GM18502 (cell line): ENCODE data around the gene PRRC2B.
A peak's percentile ranks its signal among the peaks of the same experiment; 100 is the strongest.

ENCODE experiments used
- ATAC-seq: cut with Tn5 transposase; IDR thresholded peaks from one replicate; pipeline ENCODE4 v1.9.1; 2021; ENCODE audit warnings: mild to moderate bottlenecking; ENCODE audit not compliant: unreplicated experiment, poor library complexity

PRRC2B gene

DNA sequence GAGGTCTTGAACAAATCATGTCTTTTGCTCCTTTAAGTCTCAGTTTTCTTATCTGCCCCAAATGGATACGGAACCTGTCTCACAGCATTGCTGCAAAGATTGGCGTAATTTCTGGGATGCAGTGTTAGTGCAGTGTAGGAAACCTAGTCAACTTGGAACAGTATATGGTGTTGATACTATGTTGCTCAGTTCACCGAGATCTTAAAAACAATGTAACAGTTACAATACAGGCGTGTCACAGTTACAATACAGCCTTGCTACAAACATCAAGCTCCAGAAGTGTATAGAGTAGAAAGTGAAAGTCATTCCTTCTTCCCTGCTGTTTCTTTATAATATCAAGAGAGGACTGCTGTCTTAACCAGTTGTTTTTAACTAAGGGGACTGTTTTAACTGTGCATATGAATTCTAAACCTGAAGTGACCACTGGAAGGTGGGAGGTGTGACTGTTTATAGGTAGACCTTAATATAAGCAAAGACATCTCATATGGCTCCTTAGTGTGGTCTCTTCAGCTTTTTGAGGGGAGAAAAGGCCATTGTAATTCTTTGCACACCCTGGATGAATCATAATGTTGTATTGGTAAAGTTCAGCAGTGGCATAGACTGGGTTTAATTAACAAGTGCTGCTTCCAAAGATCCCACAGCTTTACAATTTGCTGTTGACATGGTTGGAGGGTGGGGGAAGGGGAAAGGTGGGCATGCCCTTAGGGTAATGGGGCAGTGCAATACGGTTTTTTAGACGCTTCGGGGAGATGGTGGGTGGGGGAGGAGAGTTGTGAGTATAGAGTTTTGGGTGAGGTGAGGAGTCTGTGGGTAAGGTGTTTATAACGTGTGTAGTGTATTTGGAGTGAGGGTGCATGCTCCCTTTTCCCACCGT is 12.9 kb downstream of the PRRC2B start:
- ATAC-seq: no peak

DNA sequence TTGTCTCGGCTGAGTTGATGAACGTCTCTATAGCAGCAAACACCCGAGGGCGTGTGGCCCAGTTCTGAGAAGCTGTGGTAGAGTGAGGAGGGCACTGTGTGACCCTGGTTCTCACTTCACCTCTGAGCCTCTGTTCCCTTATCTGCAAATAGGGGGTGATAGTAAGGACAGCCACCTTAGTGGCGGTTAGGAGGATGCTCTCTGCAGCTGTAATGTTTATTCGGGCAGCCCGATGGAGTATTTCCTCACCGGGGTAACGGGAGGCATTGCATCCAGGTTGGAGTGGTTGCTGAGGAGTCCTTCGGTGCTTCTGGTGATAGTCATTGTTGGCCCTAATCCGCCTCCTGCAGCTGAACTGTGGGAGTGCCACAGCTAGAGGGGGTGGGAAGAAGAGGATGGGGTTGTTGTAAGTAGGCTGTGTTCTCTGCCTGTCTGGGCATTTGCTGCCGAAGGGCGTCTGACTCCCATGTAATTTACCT is 13.9 kb downstream of the PRRC2B start:
- ATAC-seq: no peak

DNA sequence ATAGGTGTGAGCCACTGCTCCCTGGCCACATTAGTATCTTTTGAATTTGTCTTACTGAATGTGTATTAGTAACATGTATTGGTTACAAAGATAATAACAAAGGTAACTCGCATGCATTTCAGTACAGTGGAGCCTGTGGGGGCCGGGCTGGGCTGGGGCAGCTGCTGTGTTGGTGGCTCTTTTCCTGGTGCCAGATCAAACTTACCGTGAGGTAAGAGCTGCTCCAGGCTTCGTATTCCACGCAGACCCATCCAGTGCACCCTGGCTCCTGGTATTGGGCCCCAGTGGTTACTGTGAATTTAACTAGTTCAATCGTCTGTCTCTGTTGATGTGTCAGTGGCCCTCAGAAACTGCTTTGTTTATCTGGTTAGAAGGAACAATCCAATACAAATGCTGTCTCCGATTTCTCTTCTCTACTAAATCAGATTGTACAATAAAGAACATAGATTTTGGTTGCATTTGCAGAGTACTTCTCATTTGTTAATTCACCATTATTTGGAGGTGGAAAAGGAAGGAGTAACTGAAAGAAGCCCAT is 15.6 kb downstream of the PRRC2B start:
- no peak for ATAC-seq

DNA sequence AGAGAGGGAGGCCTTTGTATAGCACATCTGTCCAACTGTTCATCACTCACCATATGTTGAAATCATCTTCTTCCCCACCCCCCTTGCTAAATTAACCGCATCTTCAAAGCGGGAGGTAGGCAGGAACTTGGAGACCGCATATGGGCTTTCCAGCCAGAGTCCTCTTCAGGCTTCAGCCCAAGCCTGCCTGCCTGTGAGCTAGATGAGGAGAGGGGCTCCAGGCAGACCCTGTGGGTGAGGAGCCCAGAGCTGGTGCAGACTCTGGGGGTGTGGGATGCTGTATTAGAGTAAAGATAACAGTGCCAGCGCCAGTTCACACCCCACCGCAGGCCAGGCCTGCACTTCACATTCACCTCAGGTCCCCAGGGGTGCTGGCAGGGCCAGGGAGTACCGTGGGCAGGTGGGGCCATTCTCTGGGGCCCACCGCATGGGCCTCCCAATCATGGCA is 16.2 kb downstream of the PRRC2B start:
- ATAC-seq: no peak

DNA sequence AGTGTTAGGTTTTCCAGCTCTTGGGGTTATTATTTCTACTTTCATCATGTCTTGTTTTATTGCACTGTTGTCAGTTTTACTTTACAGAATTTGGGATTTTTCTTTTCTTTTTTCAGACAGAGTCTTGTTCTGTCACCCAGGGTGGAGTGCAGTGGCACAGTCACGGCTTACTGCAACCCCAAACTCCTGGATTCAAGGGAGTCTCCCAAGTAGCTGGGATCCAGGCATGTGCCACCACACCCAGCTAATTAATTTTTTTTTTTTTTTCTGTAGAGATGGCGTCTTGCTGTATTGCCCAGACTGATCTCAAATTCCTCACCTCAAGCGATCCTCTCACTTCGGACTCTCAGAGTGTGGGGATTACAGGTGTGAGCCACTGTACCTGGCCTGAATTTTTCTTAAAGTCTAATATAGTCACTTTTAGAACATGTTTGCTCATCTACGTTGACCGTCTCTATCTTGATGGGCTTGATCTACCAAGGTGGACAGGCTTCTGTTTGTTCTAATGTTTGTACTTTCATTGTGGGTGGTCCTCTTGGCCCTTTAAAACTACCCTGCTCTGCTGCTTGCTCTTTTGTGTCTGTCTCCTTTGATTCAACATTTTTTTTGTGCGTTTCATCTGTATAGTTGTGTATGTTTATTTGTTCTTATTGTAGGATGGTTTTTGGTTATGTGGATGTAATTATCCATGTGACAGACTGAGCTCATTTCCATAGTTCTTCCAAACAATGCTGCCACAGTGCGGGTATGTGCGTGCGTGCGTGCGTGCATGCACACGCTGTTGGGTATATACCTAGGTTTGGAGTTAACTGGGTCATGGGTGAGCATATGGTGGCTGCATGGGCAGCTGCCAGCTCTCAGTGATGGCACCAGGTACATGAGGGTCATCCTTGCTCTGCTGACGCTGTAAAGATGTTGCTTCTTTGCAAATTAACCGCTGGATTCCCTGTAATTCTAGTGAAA is 18.1 kb downstream of the PRRC2B start:
- no peak for ATAC-seq

DNA sequence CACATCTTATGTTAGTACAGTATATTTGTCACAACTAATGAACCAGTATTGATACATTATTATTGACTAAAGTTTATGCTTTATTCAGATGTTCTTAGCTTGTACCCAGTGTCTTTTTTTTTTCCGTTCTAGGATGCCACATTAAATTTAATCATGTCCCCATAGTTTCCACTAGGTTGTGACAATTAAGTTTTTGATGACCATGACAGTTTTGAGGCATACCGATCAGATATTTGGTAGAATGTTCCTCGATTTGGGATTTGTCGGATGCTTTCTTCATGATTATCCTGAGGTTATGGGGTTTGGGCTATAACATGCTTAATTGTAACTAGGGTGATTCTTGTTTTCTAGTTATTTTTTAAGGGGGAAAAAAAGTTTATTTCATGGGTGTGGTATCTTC is 22.6 kb downstream of the PRRC2B start:
- ATAC-seq: no peak

DNA sequence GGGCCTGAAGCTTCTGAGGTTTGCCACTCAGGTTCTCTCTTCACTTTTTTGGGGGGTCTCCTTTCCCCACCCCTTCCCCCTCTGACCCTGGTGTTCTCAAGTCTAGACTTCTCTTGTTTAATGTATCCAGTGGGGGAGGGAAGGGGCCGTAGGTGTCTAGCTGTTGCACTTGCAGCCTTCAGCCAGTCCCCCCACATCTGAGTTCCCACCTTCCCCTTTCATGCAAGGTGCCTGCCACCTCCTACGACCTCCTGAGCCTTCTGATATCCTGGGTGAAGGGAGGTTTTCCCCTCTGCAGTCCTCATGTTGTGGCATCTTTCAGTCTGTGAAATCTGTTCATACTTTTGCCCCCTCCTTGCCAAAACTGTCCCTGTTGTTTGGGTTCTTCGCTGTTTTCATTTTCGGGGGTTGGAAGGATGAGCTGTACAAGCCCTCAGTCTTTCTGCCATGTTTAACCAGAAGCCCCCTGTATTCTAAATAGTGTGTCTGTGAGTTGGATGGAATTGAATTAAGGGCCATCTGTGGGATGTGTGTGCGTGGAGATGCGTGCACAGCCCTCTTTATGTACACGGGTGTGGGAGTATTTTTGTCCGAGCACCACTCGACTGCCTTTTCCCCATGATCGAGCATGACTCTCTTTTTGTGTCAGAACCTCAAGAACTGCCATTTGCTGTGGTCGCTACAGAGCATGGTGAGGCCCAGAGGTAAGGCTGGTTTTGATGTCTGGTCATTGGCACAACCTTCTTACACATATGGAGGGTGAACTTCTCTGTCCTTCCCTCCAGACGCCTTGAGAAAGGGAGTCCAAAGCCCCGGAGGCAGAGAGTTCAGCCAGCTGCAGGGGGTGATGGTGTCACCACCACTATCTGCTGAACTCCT is 23.6 kb downstream of the PRRC2B start:
- no peak for ATAC-seq

DNA sequence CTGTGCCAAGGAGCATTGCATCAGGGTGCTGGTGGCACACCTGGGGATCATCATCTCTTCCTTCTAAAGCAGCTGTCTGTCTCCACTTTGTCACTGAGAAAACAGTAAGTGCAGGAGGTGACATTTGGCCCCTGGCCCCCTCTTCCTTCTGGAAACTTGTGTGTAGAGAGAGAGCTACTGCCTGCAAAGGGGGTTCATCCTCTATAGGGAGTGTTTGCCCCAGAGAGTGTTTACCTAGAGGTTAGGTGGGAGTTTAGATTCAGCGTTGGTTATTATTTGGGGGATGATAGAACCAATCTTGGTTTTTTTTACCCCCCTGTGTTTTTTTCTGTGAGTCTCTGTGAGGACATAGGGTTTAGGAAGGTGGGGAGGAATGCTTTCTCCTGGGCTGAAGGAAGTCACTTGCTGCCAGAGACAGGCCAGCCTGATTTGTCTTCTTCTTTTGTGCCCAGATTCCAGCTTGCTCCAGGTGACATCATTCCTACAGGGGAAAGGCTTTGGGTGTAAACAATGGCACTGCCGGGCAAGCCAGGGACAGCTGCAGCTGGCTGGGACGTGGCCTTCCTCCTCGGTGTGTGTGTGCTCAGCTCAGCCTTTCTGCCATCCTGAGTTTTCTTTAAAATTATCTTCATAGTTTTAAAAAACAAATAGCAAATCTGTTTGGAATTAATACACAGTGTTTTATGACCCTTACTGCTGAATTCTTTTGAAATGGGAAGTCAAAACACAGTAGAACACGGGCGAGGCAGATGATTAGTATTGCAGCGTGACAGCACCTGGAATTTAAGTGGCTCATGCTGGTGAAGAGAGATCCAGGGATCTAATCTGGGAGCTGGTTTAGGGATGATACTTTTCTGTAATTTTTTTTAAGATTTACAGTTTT is 24.5 kb downstream of the PRRC2B start:
- no peak for ATAC-seq

DNA sequence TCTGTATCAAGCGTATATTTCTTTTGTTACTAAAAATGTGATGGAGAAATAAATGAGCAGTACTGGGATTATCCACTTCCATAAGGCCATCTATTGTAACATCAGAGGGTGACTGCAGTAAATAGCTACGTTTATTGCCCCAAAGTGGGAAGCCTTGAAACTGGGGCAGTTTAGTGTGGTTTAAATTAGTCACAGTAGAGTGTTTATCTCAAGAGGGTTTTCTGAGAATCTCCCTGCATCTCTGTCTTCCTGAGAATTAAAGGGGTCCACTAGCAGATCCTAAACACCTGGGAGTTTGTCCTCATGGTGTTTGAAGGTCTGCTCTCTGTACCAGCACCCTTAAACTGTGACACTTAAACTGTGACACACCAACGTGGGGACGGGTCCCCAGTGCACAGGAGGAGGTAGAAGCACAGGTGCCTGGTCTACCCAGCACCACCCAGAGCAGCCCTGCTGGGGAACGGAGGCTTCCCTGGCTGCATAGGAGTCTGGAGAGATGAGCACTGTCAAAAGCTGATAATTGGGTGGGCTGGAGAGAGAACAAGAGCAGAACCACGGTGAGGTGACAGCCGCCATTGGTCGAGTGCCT is 25.2 kb downstream of the PRRC2B start:
- ATAC-seq: no peak

DNA sequence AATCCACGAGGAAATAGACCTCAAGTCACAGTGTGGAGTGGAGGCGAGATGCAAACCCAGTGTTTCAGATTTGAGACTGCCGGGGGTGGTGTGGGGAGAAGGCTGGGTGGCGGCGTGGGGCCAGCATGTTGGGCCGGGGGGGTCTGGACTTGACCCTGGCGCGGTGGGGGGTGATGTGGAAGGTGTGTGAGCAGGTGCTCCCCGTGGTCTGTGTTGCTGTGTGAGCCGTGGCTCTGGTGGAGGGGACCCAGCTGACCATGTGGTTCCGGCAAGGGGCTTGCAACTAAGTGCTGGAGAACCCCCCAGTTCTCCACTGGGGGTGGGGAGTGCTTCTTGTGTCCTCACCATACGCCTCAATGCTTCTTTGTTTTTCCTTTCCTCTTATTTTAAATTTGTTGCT is 25.8 kb downstream of the PRRC2B start:
- no peak for ATAC-seq

DNA sequence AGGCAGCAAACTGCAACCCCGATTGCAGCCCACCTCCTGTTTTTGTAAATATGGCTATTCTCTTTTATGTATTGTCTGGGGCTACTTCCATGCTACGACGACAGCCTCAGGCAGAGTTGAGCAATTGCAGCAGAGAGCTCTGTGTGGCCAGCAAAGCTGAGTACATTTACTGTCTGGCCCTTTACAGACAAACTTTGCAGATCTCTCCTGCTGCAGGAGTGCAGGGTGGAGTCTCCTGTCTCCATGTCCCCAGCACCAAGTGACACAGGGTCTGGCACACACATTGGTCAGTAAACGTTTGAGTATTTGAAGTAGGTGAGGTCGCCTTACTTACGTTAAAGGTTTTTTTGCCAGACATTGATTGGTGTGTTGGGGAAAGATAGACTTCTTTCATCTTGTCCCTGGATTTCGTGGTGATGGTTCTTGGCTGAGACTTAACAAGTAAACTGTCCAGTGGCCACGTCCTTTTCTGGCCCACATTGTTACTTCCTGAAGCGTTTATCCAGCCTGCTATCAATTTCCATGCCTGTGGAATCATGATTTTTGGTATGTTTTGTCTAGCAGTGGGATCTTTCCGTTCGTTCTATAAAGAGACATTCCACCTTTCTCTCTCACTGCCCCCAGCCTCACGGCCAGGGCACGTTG is 27.2 kb downstream of the PRRC2B start:
- no peak for ATAC-seq

DNA sequence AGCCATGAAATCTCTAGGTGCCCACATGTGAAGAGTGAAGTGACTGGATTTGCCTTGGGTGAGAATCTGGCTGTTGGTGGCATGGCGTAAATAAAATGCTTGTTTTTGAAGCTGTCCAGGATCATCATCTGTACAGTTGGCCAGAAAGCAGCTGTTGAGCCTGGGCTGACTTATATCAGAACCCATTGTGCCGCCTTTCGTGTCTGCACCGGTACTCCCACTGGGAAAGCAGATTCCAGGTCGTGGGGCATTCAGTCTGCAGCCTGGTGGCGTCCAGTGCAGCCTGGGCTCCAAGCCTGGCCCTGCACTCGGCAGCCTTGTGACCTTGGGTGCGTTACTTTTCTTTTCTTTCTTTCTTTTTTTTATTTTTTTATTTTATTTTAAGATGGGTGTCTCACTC is 27.8 kb downstream of the PRRC2B start:
- ATAC-seq: no peak

DNA sequence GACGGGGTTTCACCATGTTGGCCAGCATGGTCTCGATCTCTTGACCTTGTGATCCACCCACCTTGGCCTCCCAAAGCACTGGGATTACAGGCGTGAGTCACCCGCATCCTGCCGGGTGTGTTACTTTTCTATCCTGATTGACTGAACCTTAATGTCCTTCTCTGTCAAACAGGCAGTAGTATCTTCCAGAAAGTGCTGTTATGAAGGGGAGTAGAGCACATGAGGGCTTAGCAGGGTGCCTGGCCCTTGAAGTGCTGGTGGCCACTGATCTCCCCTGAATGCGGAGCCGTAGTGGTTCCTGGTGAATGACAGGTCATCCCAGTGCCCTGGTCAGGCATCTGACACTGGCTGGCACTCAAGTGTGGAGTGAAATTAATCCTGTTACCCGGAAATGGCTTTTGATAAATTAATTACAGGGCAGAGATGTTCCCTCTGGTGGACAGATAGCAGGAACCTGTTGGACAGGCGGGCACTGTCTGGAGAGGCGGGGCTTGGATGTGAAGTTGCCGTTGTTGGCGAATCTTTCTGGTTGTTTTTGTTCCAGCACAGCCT is 28.4 kb downstream of the PRRC2B start:
- no peak for ATAC-seq

DNA sequence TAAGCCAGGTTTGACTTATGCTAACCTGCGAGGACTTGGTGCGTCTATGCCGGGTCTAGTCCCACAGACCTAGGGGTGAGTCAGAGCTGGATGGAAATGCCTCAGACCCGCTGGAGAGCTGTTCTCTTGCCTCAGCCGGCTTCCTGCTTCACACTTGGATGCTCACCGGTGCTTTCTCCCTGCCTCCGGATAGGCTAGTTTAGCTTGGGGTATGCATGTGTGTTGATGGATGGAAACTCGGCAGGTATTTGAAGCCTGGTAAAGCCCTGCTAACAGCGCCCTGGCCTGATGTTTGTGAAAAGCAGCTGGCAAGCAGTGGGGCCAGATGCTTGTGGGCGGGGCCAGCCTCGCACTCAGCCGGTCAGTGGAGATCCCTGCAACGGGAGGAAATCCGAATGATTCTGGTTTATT is 29.3 kb downstream of the PRRC2B start:
- peak; percentile 83 for ATAC-seq

DNA sequence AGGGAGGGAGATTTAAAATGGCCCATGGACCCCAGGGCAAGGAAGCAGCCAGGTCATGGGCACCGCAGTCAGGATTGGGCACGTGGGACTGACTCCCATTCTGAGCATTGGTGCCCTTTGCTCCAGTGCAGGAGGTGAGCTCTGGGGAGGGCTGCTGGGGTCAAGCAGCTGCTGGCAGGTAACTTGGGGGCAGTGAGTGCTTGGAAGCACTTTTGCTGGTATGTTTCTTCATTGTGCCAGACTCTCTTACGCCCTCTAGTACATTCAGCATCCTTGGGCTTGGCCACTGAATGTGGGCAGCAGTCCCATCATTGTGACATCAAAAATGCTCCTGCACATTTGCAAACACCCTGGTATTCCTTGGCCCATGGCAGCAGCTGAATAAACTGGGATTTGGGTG is 32.7 kb downstream of the PRRC2B start:
- ATAC-seq: no peak

DNA sequence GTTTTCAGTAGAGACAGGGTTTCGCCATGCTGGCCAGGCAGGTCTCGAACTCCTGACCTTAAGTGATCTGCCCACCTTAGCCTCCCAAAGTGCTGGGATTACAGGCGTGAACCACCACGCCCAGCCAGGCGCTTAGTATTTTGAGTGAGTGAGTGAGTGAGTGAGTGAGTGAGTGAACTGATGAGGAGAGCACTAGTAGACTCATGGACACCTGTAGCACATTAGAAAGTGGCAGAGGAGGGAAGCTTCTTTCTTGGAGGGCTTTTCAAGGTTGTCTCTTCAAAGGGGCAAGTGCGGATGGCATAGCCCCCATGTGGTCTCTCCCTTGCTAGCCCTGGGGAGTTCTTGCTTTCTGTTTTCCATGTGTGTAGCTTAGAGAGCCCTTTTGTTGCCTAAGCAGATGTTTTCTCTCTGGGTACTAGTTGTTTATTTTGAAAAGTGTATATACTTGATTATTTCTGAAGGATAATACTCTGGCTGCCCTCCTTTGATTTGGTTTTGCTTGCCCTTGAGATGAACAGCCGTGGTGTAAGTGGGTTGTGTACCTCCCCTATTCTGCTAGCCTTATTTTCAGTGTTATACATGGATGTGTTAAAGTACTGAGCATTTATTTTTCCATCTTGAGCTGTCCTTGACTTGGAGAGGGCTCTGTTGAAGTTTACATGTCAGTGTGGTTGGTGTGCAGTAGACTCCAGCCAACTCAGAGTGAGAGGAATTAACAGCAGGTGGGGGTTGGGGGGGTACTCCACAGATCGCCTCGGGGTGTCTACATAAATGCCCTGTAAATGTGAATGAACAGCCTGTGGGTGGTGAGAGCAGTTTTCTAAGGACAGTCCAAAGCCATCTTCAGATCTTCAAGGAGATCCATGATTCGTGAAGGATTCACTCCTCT is 35.5 kb downstream of the PRRC2B start:
- ATAC-seq: no peak

DNA sequence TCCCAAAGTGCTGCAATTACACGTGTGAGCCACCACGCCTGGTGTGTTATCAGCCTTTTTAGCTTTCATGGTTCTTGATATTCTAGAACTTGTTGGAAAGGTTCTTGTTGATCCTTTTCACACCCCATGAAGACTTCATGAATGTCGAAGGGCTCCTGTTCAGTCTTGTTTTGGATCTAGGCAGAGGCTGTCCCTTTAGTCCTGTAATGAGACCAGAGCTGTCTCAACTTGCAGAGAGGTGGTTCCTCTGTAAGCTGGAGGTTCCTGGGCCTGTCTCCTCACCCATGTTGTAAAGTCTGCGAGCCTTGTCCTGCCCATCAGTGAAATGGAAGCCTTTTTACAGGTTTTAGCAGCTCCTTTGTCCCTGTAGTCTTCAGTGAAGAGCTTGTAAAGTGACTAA is 38.2 kb downstream of the PRRC2B start:
- no peak for ATAC-seq
